CD4-positive, CD25-positive, alpha-beta regulatory T cell (primary cell): ENCODE results near the gene P2RX6. TPM values are rescaled to one million over a fixed set of nuclear protein-coding genes. Genes with fewer than 3 reads are reported as not detected.

Source experiments
- ATAC-seq, 2 donors: fragments of 150-1000 bp; cut with Tn5 transposase; one replicate each; pipeline ENCODE4 v1.10.0; 2021; ENCODE audit warnings: low read depth in 2 of 2, moderate number of reproducible peaks in 2 of 2, moderate library complexity in 1 of 2
- DNase-seq, 3 donors: peaks; one replicate each; pipeline versions ENCODE4 v3.0.0 to v3.0.0-alpha.2; 2012 to 2022; ENCODE audit warnings: mixed read lengths in 1 of 3
- H3K27ac ChIP-seq: one replicate; pipeline ENCODE4 v1.7.0; 2013; ENCODE audit warnings: mild to moderate bottlenecking, low read length; ENCODE audit not compliant: insufficient read depth, poor library complexity, severe bottlenecking
- H3K27me3 ChIP-seq: one replicate; pipeline ENCODE4 v1.7.0; 2013; ENCODE audit warnings: low read length; ENCODE audit not compliant: control insufficient read depth, insufficient read depth
- H3K36me3 ChIP-seq: one replicate; pipeline ENCODE4 v1.7.0; 2013; ENCODE audit warnings: mild to moderate bottlenecking, low read length, moderate library complexity; ENCODE audit not compliant: control insufficient read depth, insufficient read depth
- H3K4me1 ChIP-seq: 2 replicates; pipeline ENCODE4 v1.7.0; 2013; ENCODE audit warnings: mild to moderate bottlenecking, low read length; ENCODE audit not compliant: insufficient read depth, control insufficient read depth, poor library complexity, severe bottlenecking
- H3K4me3 ChIP-seq: one replicate; pipeline ENCODE4 v1.7.0; 2013; ENCODE audit warnings: low read depth, mild to moderate bottlenecking, low read length, moderate library complexity
- H3K9me3 ChIP-seq, 2 experiments: 1 replicate in 1 of 2; 2 replicates in 1 of 2; pipeline ENCODE4 v1.7.0; 2013; ENCODE audit warnings: low read length in 2 of 2, mild to moderate bottlenecking in 1 of 2, moderate library complexity in 1 of 2; ENCODE audit not compliant: control insufficient read depth in 2 of 2
- H3K27ac Mint-ChIP-seq, 3 donors: one replicate each; pipeline ENCODE4 v1.8.0; 2020 to 2022; ENCODE audit warnings: mild to moderate bottlenecking in 3 of 3, mixed read lengths in 3 of 3, moderate library complexity in 2 of 3
- H3K27me3 Mint-ChIP-seq: one replicate; pipeline ENCODE4 v1.8.0; 2022; ENCODE audit warnings: mild to moderate bottlenecking, mixed read lengths
- H3K36me3 Mint-ChIP-seq: one replicate; pipeline ENCODE4 v1.8.0; 2020; ENCODE audit warnings: mixed read lengths
- H3K4me1 Mint-ChIP-seq, 4 donors: one replicate each; pipeline ENCODE4 v1.8.0; 2020 to 2022; ENCODE audit warnings: mixed read lengths in 4 of 4, mild to moderate bottlenecking in 1 of 4
- H3K4me3 Mint-ChIP-seq, 4 donors: one replicate each; pipeline ENCODE4 v1.8.0; 2020 to 2022; ENCODE audit warnings: mild to moderate bottlenecking in 4 of 4, mixed read lengths in 4 of 4, moderate library complexity in 3 of 4
- H3K9me3 Mint-ChIP-seq, 7 donors: one replicate each; pipeline ENCODE4 v1.8.0; 2020 to 2022; ENCODE audit warnings: mixed read lengths in 7 of 7, mild to moderate bottlenecking in 3 of 7, moderate library complexity in 2 of 7
- polyA plus RNA-seq, 4 donors: library from polyadenylated mRNA; unstranded; fragments of 300-500 nt; fragmentation: Illumina TruSeq; gene quantifications; one replicate each; pipeline ENCODE4 v1.2.3, GENCODE V29; 2021
- total RNA-seq: library from RNA; stranded (reverse); gene quantifications from one replicate; pipeline ENCODE4 v1.2.3, GENCODE V29; 2022

Gene P2RX6
- total and polyA plus RNA-seq, 5 donors from 2014 or later: 0.10 to 0.59 TPM; not detected in 3

DNA sequence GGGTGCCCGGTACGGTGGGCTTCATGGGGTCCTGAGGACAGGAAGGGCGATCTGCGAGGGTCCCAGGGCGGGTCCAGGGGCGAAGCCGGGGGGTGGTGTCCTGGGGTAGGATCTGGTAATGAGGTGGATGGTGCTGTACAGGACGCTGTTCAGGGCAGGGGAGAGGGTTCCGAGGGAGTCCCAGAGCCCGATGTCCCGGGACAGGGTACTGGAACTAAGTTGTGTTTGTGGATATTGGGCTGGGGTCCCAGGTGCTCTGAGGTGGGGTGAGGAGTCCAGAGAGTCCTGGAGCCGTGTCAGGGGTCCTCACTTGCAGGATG, 32.4 kb upstream of the P2RX6 start:
- ATAC-seq: no peak
- Histone ChIP-seq H3K27ac (peak overlapping the region; percentile 75), H3K4me1 (peaks cover 23% of the 10 kb centered on the region), H3K4me3 (peak overlapping the region; percentile 63), H3K27me3 (no peaks in the 10 kb centered on the region), H3K9me3 (peaks cover 0 to 9% of the 10 kb centered on the region in 2 experiments), H3K36me3 (peaks cover 8% of the 10 kb centered on the region)
- Mint-ChIP-seq H3K27me3 (no peaks in the 10 kb centered on the region), H3K9me3 (peaks cover 0 to 4% (median 0%) of the 10 kb centered on the region in 7 donors), H3K27ac (peak overlapping the region; percentile 89 to 97 (median 94)), H3K4me1 (peaks cover 5 to 50% (median 26%) of the 10 kb centered on the region in 4 donors), H3K36me3 (peaks cover 12% of the 10 kb centered on the region), H3K4me3 (peak overlapping the region; percentile 92 to 96 (median 94))
- no peak for DNase-seq

DNA sequence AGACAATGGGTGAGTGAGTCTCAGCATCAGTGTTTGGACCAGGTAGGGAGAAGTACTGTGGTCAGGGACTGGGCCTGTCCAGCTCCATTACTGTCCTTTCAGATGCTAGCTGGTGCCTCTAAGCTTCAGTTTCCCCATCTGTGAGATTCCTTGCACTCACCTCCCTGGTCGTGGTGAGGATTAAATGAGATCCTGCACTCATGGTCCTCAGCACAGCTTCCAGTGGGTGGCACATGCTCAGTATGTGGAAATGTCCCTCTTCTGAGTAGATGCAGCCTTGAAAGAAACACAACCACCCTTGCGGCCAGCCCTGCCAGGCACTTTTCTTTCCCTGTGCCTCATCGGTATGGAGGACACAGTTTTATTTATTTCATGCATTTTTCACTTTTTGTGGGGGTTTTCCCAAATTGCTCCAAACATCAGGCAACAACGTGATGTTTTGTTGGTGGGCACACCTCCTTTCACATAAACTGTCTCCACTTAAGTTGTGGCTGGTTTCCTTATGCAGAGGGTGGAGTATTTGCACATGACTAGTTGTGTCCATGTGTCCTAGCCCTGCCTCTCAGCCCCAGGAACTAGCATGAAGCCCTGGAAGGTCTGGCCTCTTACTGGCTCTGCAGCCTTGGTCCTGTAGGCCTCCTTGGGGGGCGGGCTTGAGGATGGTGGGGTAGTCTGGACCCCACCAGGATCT, 31.7 kb upstream of the P2RX6 start:
- no peak for DNase-seq
- H3K9me3 ChIP-seq: peaks cover 0 to 9% of the 10 kb centered on the region in 2 experiments
- peaks cover 10% of the 10 kb centered on the region for H3K36me3 ChIP-seq
- H3K4me3 Mint-ChIP-seq: peak overlapping the region; percentile 92 to 96 (median 94)
- no peak for ATAC-seq
- H3K27me3 Mint-ChIP-seq: no peaks in the 10 kb centered on the region
- H3K4me3 ChIP-seq: peak overlapping the region; percentile 63
- H3K36me3 Mint-ChIP-seq: peaks cover 18% of the 10 kb centered on the region
- peaks cover 5 to 50% (median 26%) of the 10 kb centered on the region in 4 donors for H3K4me1 Mint-ChIP-seq
- peaks cover 23% of the 10 kb centered on the region for H3K4me1 ChIP-seq
- H3K27ac ChIP-seq: peak overlapping the region; percentile 75
- no peaks in the 10 kb centered on the region for H3K27me3 ChIP-seq
- H3K9me3 Mint-ChIP-seq: peaks cover 0 to 4% (median 0%) of the 10 kb centered on the region in 7 donors
- H3K27ac Mint-ChIP-seq: peak overlapping the region in 2 of 3 donors; percentile 89 to 97

GRCh38 chr22:20985720-20986119, 29.2 kb upstream of the P2RX6 start:
- Histone ChIP-seq H3K9me3 (no peaks in the 10 kb centered on the region), H3K27ac (no peak overlapping the region), H3K36me3 (peaks cover 10% of the 10 kb centered on the region), H3K27me3 (no peaks in the 10 kb centered on the region), H3K4me3 (no peak overlapping the region), H3K4me1 (peaks cover 20% of the 10 kb centered on the region)
- Mint-ChIP-seq H3K9me3 (no peaks in the 10 kb centered on the region), H3K36me3 (peaks cover 21% of the 10 kb centered on the region), H3K4me1 (peaks cover 5 to 30% (median 21%) of the 10 kb centered on the region in 4 donors), H3K27ac (no peak overlapping the region), H3K4me3 (peak overlapping the region in 1 of 4 donors; percentile 26), H3K27me3 (no peaks in the 10 kb centered on the region)
- no peak for ATAC-seq
- DNase-seq: no peak

GRCh38 chr22:20986365-20986764, 28.6 kb upstream of the P2RX6 start:
- H3K27me3 ChIP-seq: no peaks in the 10 kb centered on the region
- peaks cover 16% of the 10 kb centered on the region for H3K4me1 ChIP-seq
- Mint-ChIP-seq H3K36me3 (peaks cover 21% of the 10 kb centered on the region), H3K27ac (peak overlapping the region in 2 of 3 donors; percentile 2 to 39), H3K4me1 (peaks cover 5 to 24% (median 16%) of the 10 kb centered on the region in 4 donors), H3K9me3 (no peaks in the 10 kb centered on the region), H3K27me3 (no peaks in the 10 kb centered on the region), H3K4me3 (peak overlapping the region in 1 of 4 donors; percentile 26)
- no peak overlapping the region for H3K27ac ChIP-seq
- H3K4me3 ChIP-seq: no peak overlapping the region
- H3K36me3 ChIP-seq: peaks cover 12% of the 10 kb centered on the region
- ATAC-seq (no peak), DNase-seq (no peak)
- no peaks in the 10 kb centered on the region for H3K9me3 ChIP-seq

DNA sequence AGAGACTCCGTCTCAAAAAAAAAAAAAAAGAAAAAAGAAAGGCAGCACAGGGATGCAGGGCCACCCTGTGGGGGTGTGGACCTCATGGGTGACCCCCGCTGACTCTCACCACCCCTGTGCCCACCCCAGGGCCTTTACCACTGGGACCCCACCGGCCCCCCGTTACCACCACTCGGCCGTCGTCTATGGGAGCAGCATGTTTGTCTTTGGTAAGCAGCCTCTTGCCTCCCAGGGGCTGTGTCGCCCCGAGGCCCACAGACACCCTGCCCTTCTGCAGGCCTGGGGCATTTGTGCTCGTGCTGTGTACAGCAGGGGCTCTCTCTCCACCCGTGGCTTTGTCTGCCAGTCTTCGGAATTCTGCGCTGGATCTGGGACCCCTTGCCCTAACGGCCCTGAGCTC, 27.6 kb upstream of the P2RX6 start:
- H3K27me3 ChIP-seq: no peaks in the 10 kb centered on the region
- no peak overlapping the region for H3K4me3 ChIP-seq
- Mint-ChIP-seq H3K4me1 (peaks cover 5 to 20% (median 14%) of the 10 kb centered on the region in 4 donors), H3K27me3 (no peaks in the 10 kb centered on the region), H3K36me3 (peaks cover 21% of the 10 kb centered on the region), H3K9me3 (no peaks in the 10 kb centered on the region), H3K27ac (no peak overlapping the region), H3K4me3 (no peak overlapping the region)
- no peak overlapping the region for H3K27ac ChIP-seq
- ATAC-seq (no peak), DNase-seq (no peak)
- H3K4me1 ChIP-seq: peaks cover 9% of the 10 kb centered on the region
- H3K36me3 ChIP-seq: peaks cover 21% of the 10 kb centered on the region
- no peaks in the 10 kb centered on the region for H3K9me3 ChIP-seq

DNA sequence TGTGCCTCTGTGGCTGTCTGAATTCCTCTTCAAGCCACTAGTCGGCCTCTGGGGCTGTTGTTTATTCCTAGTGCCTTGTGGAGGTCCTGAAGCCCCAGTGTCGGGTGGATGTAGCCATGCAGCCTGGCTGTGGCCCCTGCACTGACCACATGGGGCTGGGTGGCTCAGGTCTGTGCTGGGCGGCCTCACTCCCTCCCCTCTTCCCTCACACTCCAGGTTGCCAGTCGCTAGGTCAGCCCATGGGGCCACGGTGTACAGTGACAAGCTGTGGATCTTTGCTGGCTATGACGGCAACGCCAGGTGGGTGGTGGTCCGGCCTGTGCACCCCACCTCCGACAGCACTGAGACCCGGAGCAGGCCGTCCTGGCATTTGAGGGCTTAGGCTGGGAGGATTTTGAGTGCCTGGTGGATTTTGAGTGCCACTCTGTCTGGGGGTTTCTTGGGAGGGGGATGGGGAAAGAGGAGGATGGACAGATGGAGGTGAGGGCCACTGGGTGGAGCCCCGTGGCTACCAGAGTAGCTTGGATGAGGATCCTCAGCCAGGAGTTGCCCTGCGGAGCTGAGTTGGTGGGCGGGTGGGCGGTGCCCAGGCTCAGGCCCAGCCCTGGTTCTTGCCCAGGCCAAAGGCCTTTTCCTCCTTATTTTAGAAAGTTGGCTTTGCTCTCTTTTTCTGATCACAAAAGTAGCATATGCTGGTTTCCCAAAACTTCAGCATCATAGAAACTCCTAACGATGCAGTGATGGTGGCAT, 26.2 kb upstream of the P2RX6 start:
- Mint-ChIP-seq H3K9me3 (no peaks in the 10 kb centered on the region), H3K4me3 (no peak overlapping the region), H3K4me1 (peaks cover 0 to 7% (median 6%) of the 10 kb centered on the region in 4 donors), H3K27me3 (no peaks in the 10 kb centered on the region), H3K27ac (no peak overlapping the region), H3K36me3 (peaks cover 21% of the 10 kb centered on the region)
- H3K4me3 ChIP-seq: no peak overlapping the region
- ATAC-seq (no peak), DNase-seq (no peak)
- H3K4me1 ChIP-seq: no peaks in the 10 kb centered on the region
- no peak overlapping the region for H3K27ac ChIP-seq
- H3K27me3 ChIP-seq: no peaks in the 10 kb centered on the region
- H3K9me3 ChIP-seq: no peaks in the 10 kb centered on the region
- peaks cover 22% of the 10 kb centered on the region for H3K36me3 ChIP-seq

DNA sequence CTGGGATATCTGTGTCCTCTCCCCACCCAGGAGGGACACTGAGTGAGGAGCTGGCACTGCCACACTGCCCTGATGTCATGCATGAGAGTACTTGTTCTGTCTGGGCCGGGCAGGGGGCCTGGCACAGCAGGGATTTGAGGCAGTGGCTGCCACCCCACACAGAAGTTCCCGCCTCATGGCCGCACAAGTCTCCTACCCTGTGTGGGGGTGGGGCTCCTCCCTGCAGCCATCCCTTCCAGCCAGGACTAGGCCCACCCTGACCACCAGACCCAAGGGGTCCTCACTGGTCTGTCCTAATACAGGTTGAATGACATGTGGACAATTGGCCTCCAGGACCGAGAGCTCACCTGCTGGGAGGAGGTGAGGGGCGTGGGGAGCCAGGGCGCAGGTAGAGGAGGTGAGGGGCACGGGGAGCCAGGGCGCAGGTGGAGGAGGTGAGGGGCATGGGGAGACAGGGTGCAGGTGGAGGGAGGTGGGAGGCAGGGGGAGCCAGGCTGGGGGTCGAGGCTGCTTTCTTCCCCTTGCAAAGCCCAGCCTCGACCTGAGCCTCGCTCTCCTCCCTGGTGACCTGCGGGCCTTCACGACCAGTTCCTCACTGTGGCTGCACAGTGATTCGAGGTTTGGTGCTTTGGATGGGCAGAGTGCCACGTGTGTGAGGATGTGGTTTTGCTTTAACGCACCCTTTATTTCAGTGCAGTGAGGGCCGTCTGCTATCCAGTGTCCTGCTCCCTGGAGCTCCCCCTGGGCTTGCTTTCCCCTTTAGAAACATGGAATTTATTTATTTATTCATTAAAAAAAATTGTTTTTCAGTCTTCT, 25.4 kb upstream of the P2RX6 start:
- Mint-ChIP-seq H3K27me3 (no peaks in the 10 kb centered on the region), H3K4me3 (no peak overlapping the region), H3K4me1 (peaks cover 0 to 5% (median under 1%) of the 10 kb centered on the region in 4 donors), H3K9me3 (no peaks in the 10 kb centered on the region), H3K36me3 (peaks cover 15% of the 10 kb centered on the region), H3K27ac (no peak overlapping the region)
- H3K27me3 ChIP-seq: no peaks in the 10 kb centered on the region
- H3K4me1 ChIP-seq: no peaks in the 10 kb centered on the region
- peaks cover 22% of the 10 kb centered on the region for H3K36me3 ChIP-seq
- no peaks in the 10 kb centered on the region for H3K9me3 ChIP-seq
- no peak overlapping the region for H3K27ac ChIP-seq
- no peak for ATAC-seq
- H3K4me3 ChIP-seq: no peak overlapping the region
- DNase-seq: no peak
